GM19328 (cell line): ENCODE results near the gene CDK5RAP3.

Source experiments
- ATAC-seq: cut with Tn5 transposase; IDR thresholded peaks from one replicate; pipeline ENCODE4 v1.9.1; 2021; ENCODE audit warnings: mild to moderate bottlenecking, moderate library complexity; ENCODE audit not compliant: unreplicated experiment

The CDK5RAP3 gene

DNA sequence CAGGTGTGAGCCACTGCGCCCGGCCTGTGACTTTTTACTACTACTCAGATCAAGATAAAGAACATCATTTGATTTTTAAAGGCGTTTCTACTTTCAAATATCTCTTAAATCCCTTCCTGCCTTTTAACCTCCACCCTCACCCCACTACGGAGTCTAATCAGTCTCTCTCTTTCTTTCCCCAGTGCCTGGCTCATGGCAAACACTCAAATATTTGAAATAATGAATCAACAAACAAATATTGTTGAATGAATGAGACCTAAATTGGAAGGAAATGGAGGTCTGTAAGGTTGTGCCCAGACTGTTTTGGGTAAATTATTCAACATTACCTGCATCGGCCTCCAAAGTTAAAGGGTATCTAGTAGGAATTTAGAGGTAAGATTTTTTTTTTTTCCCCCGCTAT lies 52.0 kb downstream of the CDK5RAP3 start:
- ATAC-seq = no peak

DNA sequence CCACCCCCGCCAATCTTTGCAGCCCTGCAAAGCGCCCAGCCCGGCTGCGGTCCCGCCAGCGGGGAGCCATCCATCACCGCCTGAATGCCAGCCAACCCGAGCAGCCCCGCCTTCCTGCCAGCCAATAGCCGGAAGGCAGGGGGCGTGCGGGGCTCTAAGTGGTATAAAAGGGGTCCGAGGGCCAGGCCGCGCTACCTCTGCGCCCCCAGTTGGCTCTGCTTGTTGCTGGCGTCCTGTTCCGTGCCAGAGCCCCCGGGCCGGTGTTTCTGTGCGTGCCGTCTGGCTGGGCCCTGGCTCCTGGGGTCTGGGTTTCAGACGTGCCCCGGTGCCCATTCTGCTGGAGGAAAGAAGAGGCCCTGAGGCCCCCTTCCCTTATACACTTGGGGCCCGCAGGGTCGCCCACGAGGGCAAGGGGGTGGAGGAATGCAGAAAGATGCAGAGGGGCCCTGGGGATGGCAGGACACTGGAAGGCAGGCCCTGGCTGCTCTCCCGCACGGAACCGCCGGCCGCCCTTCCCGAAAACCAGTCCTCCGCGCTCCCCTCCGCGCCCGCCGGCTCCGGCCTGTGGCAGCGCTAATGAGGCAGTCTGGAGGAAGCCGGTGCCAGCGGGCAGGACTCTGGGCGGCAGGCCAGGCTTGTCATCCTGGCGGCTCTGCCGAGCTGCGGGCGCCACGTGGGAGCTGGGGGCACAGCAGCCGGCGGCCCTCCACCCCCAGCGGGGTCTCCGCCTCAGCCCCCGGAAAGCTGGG lies 52.7 kb downstream of the CDK5RAP3 start:
- ATAC-seq = no peak

DNA sequence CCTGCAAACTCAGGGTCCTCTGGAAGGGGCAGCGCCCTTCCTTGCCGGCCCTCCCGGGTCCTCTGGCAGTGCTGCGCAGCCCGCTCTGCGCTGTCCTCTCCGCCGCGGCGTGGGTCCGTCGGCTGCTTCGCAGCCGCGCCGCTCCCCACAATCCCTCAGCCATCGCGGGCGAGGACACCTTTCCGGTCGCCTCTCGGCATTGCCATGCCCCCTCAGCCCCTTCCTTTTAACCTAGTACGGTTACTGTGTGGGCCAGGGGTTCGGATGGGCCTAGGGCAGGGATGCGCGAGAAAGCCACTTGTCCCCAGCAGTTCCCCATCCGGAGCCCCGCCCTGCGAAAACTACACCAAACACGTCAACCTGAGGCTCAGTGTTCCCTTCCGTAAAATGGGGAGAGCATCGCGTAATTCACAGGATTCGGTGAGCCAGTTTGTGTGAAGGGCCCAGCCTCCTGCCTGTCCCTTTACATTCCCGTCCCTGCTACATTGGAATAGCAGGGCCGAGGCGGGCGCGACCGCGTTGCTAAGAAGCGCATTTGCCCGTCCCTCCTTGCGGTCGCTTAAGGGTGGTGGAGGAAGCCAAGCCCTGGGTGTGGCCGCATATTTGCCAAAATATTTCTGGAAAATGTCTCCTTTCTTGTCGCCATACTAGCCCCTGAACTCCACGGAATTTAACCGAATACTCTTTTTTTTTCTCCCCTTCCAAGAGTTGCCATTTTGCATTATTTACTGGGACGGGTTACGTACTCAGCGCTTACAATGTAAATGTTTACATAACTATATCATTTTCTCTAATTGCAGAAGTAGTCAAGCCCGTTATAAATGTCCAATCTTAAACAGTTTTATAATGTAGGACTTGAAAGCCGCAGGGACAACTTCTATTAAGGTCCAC lies 53.5 kb downstream of the CDK5RAP3 start:
- peak; percentile 2 for ATAC-seq

DNA sequence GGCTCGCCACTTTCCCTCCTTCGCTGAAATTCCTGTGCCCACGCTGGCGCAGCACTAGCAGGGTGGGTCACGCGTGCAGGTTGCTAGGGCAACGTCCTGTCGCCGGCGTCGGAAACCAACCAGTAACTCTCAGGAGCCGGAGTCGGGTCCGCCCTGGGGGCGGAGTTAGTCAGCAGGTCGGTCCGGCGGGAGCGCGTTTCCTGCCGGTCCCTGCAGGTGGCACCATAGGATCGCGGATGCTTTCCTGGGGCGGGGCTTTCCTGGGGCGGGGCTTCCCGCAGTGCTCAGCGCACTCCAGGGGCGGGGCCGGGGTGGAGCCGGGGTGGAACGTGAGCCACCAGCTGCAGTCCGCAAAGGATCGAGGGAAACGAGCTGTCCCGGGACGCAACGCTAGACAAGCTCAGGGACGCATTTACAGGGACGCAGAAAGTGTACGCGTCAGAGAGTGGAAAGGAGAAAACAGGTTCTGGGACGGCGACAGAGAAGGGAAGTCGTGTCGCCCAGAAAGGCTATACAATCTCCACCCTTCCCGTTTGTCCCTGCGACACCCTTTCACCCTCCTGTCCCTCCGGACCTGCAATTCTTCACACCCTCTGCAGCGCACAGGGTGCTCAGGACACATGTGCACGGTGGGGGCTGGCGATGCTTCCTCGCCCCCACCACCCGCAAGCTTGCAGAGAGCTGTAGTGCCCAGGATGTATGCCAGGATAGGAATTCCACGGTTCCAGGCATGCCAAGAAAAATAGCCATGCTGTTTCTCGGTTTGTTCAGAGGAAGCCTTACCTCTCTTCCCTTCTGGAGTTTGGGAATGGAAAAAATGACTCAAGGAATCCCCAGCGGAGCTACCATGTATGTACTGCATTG lies 54.4 kb downstream of the CDK5RAP3 start:
- peak; percentile 79 for ATAC-seq

DNA sequence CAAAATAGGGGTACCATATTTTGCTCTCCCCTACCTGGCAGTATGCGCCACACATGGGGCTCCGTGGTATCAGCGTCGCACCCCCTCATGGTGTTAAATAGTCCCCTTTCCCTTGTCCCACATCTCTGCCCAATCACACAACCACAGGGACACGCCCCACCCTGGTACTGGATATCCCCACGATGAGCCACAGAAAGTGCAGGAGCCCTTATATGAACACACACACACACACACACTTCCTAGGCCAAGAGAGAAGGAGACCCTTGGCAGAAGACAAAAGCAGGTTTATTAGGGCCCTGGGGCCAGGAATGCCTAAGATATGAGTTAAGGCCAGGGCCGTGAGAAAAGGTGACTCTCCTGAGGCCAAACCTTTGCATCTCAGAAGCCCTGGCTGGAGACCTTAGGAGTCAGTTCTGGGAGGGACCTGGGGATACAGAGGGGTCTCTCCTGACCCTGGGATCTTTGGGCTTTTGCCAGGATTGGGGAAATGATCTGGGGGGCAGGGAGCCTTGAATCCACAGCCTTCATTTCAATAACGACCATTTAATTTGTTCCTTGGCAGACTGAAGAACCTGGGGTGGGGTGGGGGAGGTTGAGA lies 55.1 kb downstream of the CDK5RAP3 start:
- no peak for ATAC-seq

DNA sequence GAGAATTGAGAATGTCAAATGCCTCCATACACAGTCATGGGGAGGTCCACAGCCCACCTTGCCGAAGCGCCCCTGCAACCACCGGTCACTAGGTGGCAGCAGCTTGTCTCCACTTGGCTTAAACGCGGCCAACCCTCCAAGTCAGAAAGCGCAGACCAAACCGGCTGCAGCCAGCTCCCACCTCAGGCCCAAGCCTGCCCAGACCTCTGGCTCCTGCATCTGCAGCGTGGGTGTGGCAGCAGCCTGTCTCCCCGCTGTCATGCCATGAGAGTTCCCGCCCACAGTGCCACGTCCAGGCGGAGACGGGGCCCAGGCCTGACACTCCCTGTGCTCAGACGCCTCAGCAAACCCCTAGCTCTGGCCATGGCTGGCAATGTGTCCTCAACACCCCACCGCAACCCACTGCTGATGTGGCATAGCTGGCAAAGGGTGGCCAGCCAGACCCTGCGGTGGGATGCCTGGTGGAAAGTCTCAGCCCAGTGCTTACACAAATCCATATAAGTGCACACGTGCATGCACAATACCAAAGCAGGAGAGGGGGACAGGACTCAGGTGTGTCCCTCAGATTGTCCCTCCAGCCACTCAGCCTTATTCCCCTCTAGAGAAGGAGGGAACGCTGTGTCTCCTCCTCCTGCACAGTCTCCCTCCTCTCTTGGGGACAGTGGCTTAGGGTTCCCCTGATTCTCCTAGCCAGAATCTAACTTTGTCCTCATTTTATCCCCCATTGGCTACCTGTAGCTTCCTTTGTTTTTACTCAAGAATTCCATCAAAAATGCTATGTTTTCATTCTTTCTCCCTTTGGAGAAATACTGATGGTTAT lies 55.8 kb downstream of the CDK5RAP3 start:
- ATAC-seq = no peak

DNA sequence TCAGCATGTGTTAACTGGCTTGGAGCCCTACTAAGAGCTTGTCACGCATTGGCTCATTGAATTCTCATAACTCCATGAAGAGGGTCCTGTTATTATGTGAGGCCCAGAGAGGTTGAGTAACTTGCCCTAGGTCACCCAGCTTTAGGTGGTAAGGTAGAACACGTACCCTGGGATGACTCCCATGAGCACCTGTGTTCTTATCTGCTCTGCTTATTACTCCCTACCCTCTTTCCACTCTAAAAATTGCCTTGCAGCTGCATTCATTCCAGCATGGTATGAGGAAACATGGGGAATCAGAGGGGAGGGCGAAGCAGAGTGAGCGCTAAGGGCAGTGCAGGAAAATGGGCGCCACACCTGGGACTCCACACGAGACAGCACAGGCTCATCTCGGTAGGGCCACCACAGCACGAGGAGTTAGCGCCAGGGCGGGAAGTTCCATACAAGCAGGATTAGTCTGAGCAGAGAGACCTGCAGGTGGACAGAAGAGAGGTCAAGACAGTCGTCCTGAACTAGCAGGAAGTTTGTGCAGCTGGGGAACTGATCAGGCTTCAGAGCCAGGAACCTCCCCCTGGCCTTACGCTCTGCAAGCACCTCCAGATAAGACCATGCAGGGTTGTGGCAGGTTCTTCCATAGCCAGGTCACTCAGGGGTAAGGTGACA lies 56.5 kb downstream of the CDK5RAP3 start:
- no peak for ATAC-seq

DNA sequence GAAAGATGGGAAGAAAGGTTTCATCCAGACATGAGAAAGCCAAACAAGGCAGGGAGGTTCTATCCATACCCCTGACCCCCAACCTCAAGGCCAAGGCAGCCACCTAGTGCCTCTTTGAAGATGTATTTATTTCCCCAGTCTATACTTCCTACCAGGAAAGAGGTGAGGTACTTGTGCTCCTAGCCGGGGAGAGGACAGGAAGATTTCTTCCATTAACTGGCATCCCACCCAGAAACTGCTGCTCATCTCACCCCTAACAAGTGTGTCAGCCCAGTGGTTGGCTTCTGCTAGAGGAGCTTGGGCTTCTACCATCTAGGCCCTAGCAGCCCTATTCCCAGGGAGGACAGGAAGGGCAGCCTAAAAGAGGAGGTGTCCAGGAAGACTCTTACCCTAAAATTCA lies 57.8 kb downstream of the CDK5RAP3 start:
- ATAC-seq = no peak

DNA sequence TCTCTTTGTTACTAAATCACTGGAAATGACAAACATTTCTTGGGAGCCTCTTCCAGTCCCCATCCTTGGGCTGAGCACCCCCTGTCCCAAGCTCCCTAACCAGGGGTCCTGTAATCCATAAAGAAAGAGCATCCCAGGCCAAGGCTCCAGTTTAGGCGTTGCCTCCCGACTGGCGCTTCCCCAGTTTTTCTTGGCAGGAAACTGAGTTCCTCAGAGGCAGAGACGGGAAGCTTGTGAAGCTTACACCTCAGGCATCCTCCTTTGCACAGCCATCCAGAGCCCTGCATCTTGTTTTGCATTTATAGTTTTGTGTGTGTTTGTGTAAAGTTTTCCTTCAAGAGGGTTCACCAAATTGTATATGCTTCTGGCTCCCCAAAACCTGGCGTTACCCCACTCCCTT lies 59.6 kb downstream of the CDK5RAP3 start:
- ATAC-seq = no peak
